HG02798 (cell line): Measurements from ENCODE around the gene CTNNA3.
"Not testable (repeated sequence)": the region's sequence is repeated elsewhere in the genome, so short reads cannot be mapped to it uniquely, and the experiment has no call there.

Experiments used
- ATAC-seq: cut with Tn5 transposase; IDR thresholded peaks from one replicate; pipeline ENCODE4 v1.9.1; 2021; ENCODE audit warnings: mild to moderate bottlenecking; ENCODE audit not compliant: unreplicated experiment, poor library complexity

Gene CTNNA3

DNA sequence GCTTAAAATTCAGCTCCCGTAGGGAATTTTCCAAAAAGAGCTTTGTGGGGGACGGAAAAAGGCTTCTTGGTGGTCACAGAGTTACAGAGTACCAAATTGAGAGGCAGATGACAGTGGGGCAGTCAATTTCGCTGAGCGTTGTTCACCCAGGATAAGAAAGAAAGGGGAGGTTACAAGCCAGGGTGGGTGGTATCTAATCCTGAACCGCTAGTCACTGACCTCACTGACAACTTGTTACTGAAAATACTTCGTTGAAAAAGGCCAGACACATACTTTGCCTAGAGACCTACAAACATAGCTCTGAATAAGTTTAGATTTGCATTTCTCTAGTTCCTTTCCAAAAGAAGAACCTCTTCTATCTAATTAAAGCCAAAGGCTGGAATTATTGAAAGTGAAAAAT, at the start of gene CTNNA3:
Gene CTNNA3, minus strand, starts transcription at position 167 of the 400 bp plus-strand sequence.
- peak; percentile 87 for ATAC-seq

- no peak for ATAC-seq
Measured at GRCh38 chr10:67735430-67735829, 39.4 kb upstream of the CTNNA3 start.

DNA sequence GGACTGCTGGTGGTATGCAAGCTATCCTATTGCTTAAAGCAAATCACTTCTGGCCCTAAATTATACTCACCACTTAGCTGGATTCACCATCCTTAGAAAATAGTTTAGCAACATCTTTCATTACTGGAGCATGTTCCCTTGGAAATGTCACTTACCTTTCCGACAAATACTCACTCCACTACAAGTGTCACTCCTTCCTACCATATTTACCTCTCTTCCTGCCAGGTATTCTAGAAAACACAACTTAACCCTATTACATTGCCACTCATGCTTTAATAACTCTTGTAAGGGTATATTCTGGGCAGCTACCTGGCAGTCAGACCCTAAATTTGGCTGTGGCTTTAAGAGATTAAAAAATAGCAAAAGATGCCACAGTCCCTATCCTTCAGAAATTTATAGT, 37.5 kb upstream of the CTNNA3 start:
- ATAC-seq, result no peak

DNA sequence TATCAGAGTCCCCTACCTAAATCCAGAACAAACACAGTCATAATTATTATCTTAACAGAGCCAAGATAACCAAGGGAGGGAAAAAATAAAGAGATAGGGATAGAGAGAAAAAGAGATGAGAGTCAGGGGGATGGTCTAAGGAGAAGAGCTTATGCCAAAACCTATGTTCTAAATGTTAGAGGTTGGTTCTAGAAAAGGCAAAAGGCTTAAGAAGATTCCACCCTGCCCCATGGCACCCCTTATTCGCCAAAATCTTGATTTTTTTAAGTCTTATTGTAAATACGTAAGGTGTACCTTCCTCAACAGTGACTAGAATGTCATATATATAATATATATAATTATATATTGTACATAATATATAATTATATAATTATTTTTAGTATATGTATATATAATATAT, 29.6 kb upstream of the CTNNA3 start:
- no peak for ATAC-seq

GRCh38 chr10:67723601-67724000, 27.6 kb upstream of the CTNNA3 start:
- no peak for ATAC-seq

DNA sequence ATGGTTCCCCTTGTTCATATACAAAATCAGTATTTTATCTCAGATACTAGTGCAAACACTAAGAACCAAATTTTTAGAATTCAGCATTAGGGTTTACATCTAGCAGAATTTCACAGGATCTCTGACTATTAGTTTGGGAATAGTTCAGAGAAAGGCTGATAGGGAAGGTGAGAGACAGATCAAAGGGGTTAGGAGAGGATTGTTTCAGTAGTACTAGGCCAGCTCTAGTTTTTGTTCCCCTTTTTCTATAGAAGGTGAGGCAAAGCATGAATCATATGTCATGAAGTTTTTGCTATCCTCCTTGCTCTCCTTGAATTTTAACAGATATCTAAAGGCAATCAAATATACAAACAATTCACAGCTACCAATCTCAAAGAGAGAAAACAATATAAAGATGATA, 26.1 kb upstream of the CTNNA3 start:
- ATAC-seq, result peak; percentile 83

DNA sequence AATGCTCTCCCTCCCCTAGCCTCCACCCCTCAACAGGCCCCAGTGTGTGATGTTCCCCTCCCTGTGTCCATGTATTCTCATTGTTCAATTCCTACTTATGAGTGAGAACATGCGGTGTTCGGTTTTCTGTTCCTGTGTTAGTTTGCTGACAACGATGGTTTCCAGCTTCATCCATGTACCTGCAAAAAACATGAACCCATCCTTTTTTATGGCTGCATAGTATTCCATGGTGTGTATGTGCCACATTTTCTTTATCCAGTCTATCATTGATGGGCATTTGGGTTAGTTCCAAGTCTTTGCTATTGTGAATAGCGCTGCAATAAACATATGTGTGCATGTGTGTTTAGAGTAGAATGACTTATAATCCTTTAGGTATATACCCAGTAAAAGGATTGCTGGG, 20.5 kb upstream of the CTNNA3 start:
- ATAC-seq, result not testable (repeated sequence)

- ATAC-seq, result no peak
Measured at GRCh38 chr10:67705921-67706320, 9.9 kb upstream of the CTNNA3 start.

DNA sequence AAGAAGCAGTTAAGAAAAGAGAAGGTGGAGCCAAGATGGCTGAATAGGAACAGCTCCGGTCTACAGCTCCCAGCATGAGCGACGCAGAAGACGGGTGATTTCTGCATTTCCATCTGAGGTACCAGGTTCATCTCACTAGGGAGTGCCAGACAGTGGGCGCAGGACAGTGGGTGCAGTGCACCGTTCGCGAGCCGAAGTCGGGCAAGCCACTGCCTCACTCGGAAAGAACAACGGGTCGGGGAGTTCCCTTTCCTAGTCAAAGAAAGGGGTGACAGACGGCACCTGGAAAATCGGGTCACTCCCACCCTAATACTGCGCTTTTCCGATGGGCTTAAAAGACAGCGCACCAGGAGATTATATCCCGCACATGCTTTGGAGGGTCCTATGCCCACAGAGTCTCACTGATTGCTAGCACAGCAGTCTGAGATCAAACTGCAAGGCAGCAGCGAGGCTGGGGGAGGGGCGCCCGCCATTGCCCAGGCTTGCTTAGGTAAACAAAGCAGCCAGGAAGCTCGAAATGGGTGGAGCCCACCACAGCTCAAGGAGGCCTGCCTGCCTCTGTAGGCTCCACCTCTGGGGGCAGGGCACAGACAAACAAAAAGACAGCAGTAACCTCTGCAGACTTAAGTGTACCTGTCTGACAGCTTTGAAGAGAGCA, 3.7 kb upstream of the CTNNA3 start:
- not testable (repeated sequence) for ATAC-seq

GRCh38 chr10:67698164-67698563, 2.2 kb upstream of the CTNNA3 start:
- ATAC-seq, result no peak

DNA sequence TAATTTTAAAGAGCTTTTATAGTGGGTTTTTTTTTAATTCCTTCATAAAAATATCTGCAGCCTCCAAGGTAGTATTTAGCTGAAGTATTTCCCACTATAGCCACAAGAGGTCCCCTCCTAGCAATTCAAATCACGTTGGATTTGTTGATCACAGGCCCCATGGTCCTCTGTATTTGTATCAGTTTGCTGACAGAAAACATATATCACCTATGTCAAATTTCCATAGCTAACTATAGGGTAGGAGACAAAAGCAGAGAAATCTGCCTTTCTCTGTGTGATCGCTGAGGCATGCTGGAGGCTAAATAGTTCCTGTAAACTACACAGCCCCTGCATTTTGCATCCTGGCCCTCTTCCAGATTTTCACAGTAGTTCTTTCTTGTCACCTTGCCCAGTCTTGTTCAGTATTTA, 1.7 kb upstream of the CTNNA3 start:
- peak; percentile 75 for ATAC-seq

DNA sequence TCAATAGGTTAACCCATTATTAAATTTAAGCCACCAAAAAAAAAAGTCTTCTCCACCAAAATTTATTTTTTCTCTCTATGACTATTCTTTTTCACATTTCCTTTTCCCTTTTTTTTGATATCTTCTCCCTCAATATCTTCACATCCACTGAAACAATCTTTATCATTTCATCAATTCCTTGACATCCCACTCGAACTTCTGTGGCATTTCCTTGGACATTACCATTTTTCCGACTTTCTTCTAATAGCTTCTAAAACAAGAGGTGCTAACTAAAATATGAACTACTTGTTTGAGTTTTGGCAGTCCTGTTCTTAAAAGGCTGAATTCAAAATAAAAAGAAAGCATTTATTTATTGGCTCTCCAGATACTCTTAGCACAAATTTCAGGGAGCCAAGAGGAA, 684 bp upstream of the CTNNA3 start:
- no peak for ATAC-seq

DNA sequence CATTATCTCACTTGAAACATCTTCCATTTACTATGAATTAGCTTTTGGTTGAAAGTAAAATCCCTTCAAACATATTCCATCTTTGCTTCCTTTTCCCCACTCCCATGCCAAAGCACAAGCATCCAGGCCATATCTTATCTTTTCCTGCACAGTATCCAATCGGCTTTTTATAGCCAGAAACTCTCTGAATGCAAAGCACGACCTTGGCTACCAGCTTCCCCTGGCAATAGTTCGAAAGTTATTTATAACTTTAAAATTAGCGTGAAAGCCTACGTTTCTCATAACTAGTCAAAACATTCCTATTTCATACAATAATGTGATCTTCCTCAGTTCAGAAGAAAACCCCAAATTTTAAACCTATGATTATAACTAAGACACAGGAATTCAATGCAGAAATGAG, 440 bp downstream of the CTNNA3 start:
- no peak for ATAC-seq

DNA sequence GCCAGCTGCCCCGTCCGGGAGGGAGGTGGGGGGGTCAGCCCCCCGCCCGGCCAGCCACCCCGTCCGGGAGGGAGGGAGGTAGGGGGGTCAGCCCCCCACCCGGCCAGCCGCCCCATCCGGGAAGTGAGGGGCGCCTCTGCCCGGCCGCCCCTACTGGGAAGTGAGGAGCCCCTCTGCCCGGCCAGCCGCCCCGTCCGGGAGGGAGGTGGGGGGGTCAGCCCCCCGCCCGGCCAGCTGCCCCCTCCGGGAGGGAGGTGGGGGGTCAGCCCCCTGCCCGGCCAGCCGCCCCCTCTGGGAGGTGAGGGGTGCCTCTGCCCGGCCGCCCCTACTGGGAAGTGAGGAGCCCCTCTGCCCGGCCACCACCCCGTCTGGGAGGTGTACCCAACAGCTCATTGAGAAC, 4.1 kb downstream of the CTNNA3 start:
- not testable (repeated sequence) for ATAC-seq

GRCh38 chr10:67690540-67690939, 5.5 kb downstream of the CTNNA3 start:
- ATAC-seq, result not testable (repeated sequence)

- ATAC-seq, result not testable (repeated sequence)
Measured at GRCh38 chr10:67684140-67684539, 11.9 kb downstream of the CTNNA3 start.

DNA sequence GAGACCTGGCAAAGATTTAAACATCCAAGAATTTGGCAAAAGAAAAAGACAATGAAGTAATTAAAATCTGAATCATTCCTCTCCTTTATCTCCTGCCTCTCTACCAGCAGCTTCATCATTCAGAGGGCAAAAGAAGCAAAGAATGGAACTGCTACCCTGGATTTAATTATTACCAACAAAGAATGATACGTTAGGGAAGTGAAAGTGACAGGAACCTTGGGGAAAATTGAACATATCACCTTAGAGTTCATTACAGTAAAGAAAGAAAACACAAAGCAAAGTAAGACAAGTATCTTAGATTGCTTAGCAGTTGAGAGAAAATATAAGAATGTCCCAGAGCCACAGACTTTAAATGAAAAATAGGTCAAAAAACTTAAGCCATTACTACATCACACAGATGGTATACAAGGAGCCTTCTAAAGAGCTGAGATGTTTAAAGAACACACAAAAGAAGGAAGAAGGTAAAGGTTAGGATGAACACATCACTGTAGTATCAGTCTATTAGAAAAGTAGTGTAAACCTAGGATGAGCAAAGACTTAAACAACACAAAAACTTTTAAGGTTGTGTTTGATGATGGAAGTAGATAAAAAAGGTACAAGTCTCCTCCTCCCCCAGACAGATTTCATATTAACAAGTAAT, 17.5 kb downstream of the CTNNA3 start:
- no peak for ATAC-seq

DNA sequence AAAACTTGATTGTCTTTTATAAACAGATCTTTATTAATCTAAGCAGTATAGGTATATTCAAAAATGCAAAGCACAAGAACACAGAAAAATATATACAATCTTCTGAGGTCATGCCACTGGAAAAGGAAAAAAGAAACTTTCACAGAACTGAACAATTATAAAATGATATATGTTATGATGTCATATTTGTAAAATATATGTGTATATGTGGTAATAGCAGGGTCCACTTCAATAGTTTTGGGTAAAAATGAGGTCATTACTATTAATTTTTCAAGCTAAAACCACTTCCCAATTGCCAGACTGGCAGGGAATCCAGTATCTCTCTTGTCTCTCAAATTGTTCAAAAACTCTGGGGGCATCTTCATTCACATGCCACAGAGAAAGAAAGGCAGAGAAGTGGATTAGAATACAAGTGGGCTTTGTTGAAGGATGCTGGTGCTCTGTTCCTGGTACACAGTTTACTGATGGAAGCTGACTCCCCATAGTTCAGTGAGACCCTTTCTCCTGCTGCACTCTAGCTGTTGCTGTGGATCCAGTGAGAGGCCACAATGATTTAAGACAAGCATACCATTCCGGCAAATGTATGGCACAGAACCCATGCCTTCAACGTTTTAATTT, 19.7 kb downstream of the CTNNA3 start:
- ATAC-seq, result no peak

DNA sequence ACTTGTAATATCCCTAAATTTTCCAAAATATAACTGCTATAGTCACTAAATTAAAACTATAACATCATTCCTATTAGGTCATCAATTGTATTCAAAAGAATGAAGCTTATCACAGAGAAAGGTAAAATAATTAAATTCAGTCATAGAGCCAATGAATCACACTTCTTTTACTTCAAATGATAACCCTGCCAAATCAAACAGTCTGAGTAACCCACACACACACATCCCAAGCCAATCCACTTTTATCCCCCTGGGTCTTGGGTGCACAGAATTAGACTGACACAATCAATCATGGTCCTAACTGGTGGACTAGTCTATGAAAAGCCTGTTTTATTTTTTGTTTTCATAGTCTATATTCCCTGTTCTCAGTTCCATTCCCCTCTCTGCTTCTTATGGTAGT, 25.6 kb downstream of the CTNNA3 start:
- ATAC-seq, result no peak

DNA sequence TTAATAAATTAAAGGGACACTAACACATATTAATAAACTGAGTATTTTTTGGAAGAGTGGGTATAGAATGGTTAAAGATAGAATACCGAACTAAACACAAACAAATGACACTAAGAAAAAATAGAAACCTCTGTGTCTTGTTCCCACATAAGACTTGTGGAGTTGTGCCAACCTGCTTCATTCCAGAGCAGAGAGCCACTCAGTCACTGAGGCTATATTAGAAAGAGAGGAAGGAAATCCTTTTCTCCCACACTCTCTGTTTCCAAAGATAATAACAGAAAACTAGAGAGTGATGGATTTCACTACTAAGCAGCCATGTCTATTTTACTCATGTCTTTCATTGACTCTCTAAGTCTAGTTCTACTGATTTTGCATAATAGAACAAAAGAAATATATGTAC, 26.0 kb downstream of the CTNNA3 start:
- no peak for ATAC-seq

DNA sequence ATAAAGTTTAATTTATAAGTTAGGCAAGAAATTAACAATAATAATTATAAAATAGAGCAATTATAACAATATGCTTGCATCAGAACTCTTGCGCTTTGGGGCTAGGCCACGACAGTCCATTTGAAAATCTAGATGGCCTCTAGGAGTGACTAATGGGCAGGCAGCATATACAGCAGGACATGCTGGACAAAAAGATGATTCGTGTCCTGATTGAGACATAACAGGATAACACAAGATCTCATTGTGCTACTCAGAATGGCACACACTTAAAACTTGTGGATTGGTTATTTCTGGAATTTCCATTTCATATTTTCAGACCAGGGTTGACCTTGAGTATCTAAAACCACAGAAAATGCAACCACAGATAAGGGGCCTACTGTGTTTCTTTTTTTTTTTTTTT, 27.5 kb downstream of the CTNNA3 start:
- no peak for ATAC-seq

DNA sequence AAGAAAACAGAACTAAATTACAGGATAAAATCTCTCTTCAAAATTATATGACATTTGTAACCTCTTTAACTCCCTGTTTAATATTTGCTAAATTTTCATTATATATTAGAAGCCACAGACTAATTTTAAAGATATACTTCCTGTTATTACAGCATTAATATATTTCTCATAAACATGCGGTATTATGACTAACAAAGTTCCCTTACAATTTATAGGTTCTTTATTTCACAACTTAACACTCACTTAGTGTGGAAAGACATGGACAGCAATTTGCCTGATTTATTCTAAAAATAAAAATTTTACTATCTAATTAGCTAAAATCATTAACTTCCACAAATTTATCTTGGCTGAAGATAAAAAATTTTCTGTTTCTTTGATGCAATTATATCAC, 29.0 kb downstream of the CTNNA3 start:
- ATAC-seq, result no peak
